Measurements from ENCODE around the gene PPP5C. TPM values are rescaled to one million over a fixed set of nuclear protein-coding genes. Genes with fewer than 3 reads are reported as not detected.

PPP5C gene
- total RNA-seq, 1 donor from 2014 or later: 82.8 TPM

Other genes starting within 250 kb of the PPP5C start
- gene IGFL3, start 222.4 kb upstream of the PPP5C start, total RNA-seq: not detected
- not detected for gene IGFL2, start 198.8 kb upstream of the PPP5C start, total RNA-seq
- not detected for gene IGFL1, start 117.3 kb upstream of the PPP5C start, total RNA-seq
- 49.2 TPM for gene HIF3A, start 50.0 kb upstream of the PPP5C start, total RNA-seq
- 34.2 TPM for gene CCDC8, start 66.5 kb downstream of the PPP5C start, total RNA-seq
- gene PNMA8C, start 81.8 kb downstream of the PPP5C start, total RNA-seq: 0.16 TPM
- 11.1 TPM for gene PNMA8A, start 124.5 kb downstream of the PPP5C start, total RNA-seq
- 0.75 TPM for gene PNMA8B, start 148.8 kb downstream of the PPP5C start, total RNA-seq